Tibial nerve (tissue), 3 donors: ENCODE measurements around the gene FEM1C.

Source experiments
- POLR2A ChIP-seq, 2 donors: fragments of 450-650 bp; IDR thresholded peaks; one replicate each; pipeline ENCODE4 v1.6.1; 2017; ENCODE audit warnings: antibody characterized with exemption in 2 of 2, mild to moderate bottlenecking in 2 of 2, moderate library complexity in 2 of 2
- TF ChIP-seq, protein P1 (sequence below), 5 experiments: fragments of 200-600 bp in 3 of 5; fragments of 450-650 bp in 2 of 5; sonication (generic) in 3 of 5; IDR thresholded peaks; one replicate each; pipeline ENCODE4 v1.5.1; 2016 to 2019; ENCODE audit warnings: antibody characterized with exemption in 5 of 5, mild to moderate bottlenecking in 3 of 5, moderate library complexity in 2 of 5

DNA sequence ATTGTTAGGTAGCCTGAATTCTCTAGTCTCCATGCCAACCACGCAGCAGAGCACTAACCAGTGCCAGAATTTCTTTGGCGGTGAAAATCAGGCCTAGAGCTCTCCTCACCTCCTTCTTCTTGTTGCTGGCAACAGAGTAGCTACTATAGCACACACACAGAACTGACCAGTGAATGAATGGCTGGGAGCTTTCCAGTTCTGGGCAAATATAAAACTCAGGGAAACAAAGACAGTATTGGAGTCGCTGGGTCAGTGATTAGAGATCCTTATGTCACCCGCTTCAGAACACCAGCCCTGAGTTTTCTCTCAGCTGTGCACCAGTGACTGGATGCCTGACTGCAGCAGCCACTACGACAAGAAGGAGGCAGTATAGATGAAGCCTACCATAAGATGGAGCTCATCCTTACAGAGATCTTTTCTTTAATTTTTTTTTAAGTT is 26.9 kb upstream of the FEM1C start:
- TF ChIP-seq, protein P1, sequence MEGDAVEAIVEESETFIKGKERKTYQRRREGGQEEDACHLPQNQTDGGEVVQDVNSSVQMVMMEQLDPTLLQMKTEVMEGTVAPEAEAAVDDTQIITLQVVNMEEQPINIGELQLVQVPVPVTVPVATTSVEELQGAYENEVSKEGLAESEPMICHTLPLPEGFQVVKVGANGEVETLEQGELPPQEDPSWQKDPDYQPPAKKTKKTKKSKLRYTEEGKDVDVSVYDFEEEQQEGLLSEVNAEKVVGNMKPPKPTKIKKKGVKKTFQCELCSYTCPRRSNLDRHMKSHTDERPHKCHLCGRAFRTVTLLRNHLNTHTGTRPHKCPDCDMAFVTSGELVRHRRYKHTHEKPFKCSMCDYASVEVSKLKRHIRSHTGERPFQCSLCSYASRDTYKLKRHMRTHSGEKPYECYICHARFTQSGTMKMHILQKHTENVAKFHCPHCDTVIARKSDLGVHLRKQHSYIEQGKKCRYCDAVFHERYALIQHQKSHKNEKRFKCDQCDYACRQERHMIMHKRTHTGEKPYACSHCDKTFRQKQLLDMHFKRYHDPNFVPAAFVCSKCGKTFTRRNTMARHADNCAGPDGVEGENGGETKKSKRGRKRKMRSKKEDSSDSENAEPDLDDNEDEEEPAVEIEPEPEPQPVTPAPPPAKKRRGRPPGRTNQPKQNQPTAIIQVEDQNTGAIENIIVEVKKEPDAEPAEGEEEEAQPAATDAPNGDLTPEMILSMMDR (IDR thresholded peaks at IDR 0.05): peak in 2 of 5 experiments; percentile 33 to 44
- no peak for TF ChIP-seq POLR2A (IDR thresholded peaks at IDR 0.05)
